ENCODE data around the gene CBFA2T3.

GRCh38 chr16:88929091-88929445, 47.9 kb downstream of the CBFA2T3 start:
- TF ChIP-seq YY1 (IDR thresholded peaks at IDR 0.05; ENCODE audit: insufficient read depth, insufficient read length): no peak
- TF ChIP-seq SUZ12 (IDR thresholded peaks at IDR 0.05; ENCODE audit: extremely low read depth, insufficient read depth, insufficient read length): no peak
- no peak for TF ChIP-seq ZNF274 (IDR thresholded peaks at IDR 0.05; ENCODE audit: low read depth, low read length)
